Progenitor cell of endocrine pancreas (in vitro differentiated cells): ENCODE measurements around the gene FALEC. TPM values are rescaled to one million over a fixed set of nuclear protein-coding genes. Genes with fewer than 3 reads are reported as not detected.

ENCODE experiments used
- DNase-seq: peaks from one replicate; pipeline ENCODE4 v3.0.0; 2021; ENCODE audit warnings: low spot score; ENCODE audit not compliant: unreplicated experiment
- H3K27ac Mint-ChIP-seq: 2 replicates; pipeline ENCODE4 v1.8.0; 2021; ENCODE audit warnings: mild to moderate bottlenecking, moderate library complexity, mixed read lengths
- H3K27me3 Mint-ChIP-seq: 2 replicates; pipeline ENCODE4 v1.8.0; 2021; ENCODE audit warnings: mixed read lengths
- H3K36me3 Mint-ChIP-seq: 2 replicates; pipeline ENCODE4 v1.8.0; 2022; ENCODE audit warnings: mixed read lengths; ENCODE audit not compliant: insufficient read depth
- H3K4me1 Mint-ChIP-seq: 2 replicates; pipeline ENCODE4 v1.8.0; 2021; ENCODE audit warnings: low read depth, mixed read lengths
- H3K4me3 Mint-ChIP-seq: 2 replicates; pipeline ENCODE4 v1.8.0; 2021; ENCODE audit warnings: low read depth, mild to moderate bottlenecking, moderate library complexity, mixed read lengths
- H3K9me3 Mint-ChIP-seq: 2 replicates; pipeline ENCODE4 v1.8.0; 2021; ENCODE audit warnings: low read depth, mixed read lengths
- CTCF ChIP-seq: fragments of 200-600 bp; sonication (generic); IDR thresholded peaks from one replicate; pipeline ENCODE4 v1.5.0; 2021; ENCODE audit warnings: antibody characterized with exemption, mild to moderate bottlenecking; ENCODE audit not compliant: unreplicated experiment
- total RNA-seq: library from RNA; stranded (reverse); gene quantifications from 2 replicates; pipeline ENCODE4 v1.2.1, GENCODE V29; 2021

FALEC gene
- total RNA-seq, 1 donor from 2014 or later = 0.57 TPM

DNA sequence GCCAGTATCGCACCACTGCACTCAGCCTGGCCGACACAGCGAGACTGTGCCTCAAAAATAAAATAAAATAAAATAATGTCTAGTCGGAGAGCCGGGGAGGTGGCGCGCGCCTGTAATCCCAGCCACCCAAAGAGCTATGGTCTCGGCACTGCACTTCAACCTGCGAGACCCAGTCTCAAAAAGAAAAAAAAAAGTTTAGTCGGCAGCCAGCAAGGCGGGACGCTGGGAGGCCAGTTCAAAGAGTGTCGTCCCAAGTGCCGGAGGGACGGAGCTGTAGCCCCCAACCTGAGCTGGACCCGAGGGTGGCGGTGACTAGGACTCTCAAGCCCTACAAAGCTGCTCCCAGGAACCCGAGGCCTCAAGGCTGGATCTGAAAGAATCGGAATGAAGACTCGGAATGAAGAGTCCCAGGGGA lies 632 bp upstream of the FALEC start:
- TF ChIP-seq CTCF = no peak
- peak overlapping the region; percentile 93 for H3K27ac Mint-ChIP-seq
- H3K4me3 Mint-ChIP-seq = peak overlapping the region; percentile 89
- no peak for DNase-seq
- H3K9me3 Mint-ChIP-seq = no peaks in the 10 kb centered on the region
- H3K36me3 Mint-ChIP-seq = peaks cover 3% of the 10 kb centered on the region
- no peaks in the 10 kb centered on the region for H3K27me3 Mint-ChIP-seq
- H3K4me1 Mint-ChIP-seq = peaks cover 9% of the 10 kb centered on the region

DNA sequence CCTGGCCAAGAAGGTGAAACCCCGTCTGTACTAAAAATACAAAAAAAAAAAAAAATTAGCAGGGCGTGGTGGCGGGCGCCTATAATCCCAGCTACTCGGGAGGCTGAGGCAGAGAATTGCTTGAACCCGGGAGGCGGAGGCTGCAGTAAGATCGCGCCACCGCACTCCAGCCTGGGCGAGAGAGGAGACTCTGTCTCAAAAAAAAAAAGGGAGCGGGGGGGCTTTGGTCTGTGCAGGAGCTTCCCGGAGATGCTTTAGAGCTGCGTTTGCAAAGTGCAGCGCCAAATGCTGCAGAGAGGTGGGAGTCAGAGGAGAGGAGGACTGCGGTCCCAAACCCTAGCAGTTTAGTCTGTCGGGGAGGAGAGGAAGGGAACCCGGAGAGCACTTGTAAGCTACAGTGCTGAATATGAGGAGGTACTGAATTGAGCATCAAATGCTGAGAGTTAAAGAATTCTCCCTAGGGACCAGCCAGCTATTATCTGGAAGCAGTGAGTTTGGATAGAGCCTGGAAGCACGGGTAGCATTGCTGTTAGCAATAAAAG lies 569 bp downstream of the FALEC start:
- Mint-ChIP-seq H3K4me3 (peak overlapping the region; percentile 89), H3K27me3 (no peaks in the 10 kb centered on the region), H3K36me3 (peaks cover 3% of the 10 kb centered on the region), H3K27ac (peak overlapping the region; percentile 13), H3K4me1 (peaks cover 9% of the 10 kb centered on the region), H3K9me3 (no peaks in the 10 kb centered on the region)
- TF ChIP-seq CTCF = no peak
- DNase-seq = no peak

DNA sequence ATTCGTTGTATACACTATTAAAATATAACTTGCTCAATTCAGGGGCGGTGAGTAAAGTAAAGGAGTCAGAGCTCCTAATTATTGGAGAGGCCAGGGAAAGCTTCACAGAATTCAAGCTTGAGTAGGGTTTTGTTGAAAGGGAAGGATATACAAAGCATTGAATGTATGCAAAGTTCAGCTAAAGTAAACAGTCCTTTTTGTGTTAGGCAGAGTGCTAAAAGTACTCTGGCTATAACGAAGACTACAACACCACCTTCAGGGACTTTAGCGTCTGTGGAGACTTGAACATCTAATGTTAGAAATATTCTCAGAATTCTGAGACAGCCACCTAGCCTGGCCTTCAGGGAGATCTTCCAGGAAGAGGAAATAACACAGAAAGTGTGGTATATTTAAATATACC lies 1.1 kb downstream of the FALEC start:
- H3K4me1 Mint-ChIP-seq = peaks cover 9% of the 10 kb centered on the region
- no peaks in the 10 kb centered on the region for H3K27me3 Mint-ChIP-seq
- H3K4me3 Mint-ChIP-seq = peak overlapping the region; percentile 89
- no peak for DNase-seq
- peak overlapping the region; percentile 12 for H3K27ac Mint-ChIP-seq
- H3K9me3 Mint-ChIP-seq = no peaks in the 10 kb centered on the region
- peaks cover 3% of the 10 kb centered on the region for H3K36me3 Mint-ChIP-seq
- no peak for TF ChIP-seq CTCF

GRCh38 chr1:150521196-150521968 lies 5.8 kb downstream of the FALEC start:
- Mint-ChIP-seq H3K4me1 (peaks cover 5% of the 10 kb centered on the region), H3K27me3 (no peaks in the 10 kb centered on the region)

DNA sequence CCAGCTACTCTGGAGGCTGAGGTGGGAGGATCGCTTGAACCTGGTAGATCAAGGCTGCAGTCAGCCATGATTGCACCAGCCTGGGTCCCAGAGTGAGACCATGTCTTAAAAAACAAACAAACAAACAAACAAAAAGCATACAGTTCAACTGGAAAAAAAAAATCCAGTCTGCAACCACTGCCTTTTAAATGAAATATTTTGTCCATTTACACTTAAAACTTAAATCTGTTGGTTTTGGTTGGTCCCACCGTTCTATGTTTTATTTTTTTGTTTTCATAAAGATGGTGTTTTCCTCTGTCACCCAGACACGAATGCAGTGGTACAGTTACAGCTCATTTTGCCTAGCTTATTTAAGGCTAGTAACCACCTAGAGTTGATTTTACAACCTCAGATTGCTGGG lies 9.8 kb downstream of the FALEC start:
- Mint-ChIP-seq H3K36me3 (no peaks in the 10 kb centered on the region), H3K9me3 (no peaks in the 10 kb centered on the region), H3K27me3 (no peaks in the 10 kb centered on the region), H3K27ac (no peak overlapping the region), H3K4me1 (peaks cover 3% of the 10 kb centered on the region), H3K4me3 (no peak overlapping the region)
- no peak for TF ChIP-seq CTCF
- DNase-seq = no peak

More at GRCh38 chr1:150521196-150521968, 5.8 kb downstream of the FALEC start:
- no peaks in the 10 kb centered on the region for H3K36me3 Mint-ChIP-seq
- H3K4me3 Mint-ChIP-seq = no peak overlapping the region
- H3K9me3 Mint-ChIP-seq = no peaks in the 10 kb centered on the region
- DNase-seq = no peak
- no peak for TF ChIP-seq CTCF
- peak overlapping the region; percentile 68 for H3K27ac Mint-ChIP-seq
